Measurements from ENCODE around the gene IL1RN.
"Not testable (repeated sequence)": the region's sequence is repeated elsewhere in the genome, so short reads cannot be mapped to it uniquely, and the experiment has no call there.

IL1RN gene, protein sequence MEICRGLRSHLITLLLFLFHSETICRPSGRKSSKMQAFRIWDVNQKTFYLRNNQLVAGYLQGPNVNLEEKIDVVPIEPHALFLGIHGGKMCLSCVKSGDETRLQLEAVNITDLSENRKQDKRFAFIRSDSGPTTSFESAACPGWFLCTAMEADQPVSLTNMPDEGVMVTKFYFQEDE

DNA sequence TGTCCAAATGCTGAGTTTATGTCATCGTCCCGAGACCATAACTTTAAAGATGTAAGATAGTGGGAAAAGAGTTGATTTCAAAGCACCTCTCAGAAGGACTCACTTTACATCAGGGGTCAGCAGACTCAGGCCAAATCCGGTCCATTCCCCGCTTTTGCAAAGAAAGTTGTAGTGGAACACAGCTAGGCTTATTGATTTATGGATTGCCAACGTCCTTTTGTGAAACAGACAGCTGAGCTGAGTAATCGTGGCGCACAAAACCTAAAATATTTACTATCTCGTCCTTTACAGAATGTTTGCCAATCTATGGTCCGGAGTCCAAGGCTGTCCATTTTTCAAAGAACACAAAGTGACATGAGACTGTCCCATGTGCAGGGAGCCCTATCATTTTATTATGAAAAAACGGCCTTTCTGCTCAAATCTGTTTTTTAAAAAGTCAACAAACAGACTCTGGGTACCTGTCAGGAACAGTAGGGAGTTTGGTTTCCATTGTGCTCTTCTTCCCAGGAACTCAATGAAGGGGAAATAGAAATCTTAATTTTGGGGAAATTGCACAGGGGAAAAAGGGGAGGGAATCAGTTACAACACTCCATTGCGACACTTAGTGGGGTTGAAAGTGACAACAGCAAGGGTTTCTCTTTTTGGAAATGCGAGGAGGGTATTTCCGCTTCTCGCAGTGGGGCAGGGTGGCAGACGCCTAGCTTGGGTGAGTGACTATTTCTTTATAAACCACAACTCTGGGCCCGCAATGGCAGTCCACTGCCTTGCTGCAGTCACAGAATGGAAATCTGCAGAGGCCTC lies at the start of gene IL1RN:
TSS of gene IL1RN (plus strand) at position 754 of the 801 bp plus-strand sequence. CDS start at position 781, 27 bp downstream.
- DNase-seq (ENCODE audit: low read depth), result no peak

DNA sequence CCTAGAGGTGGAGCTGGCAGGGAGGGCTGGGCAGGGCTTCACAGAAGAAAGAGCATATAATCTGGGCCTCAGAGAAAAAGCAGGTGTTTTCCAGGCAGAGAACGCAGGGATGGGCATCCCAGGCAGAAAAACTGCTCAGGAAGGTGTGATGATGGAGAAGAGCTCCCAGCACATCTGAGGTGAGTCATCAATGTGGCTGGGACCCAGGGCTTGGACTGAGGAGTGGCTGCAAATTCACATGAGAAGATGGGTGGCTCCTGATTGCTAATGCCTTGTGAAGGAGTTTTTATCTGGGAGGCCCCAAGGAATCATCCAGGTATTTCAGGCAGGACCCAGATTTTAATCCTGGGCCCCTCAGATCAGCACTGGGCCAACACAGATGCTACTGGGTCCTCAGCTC lies 49.5 kb upstream of the IL1RN start:
- DNase-seq (ENCODE audit: low read depth), result no peak

- DNase-seq (ENCODE audit: low read depth), result no peak
Measured at GRCh38 chr2:113078350-113078839, 49.0 kb upstream of the IL1RN start.

GRCh38 chr2:113079131-113079530 lies 48.3 kb upstream of the IL1RN start:
- no peak for DNase-seq (ENCODE audit: low read depth)

GRCh38 chr2:113080134-113080533 lies 47.3 kb upstream of the IL1RN start:
- DNase-seq (ENCODE audit: low read depth), result no peak

DNA sequence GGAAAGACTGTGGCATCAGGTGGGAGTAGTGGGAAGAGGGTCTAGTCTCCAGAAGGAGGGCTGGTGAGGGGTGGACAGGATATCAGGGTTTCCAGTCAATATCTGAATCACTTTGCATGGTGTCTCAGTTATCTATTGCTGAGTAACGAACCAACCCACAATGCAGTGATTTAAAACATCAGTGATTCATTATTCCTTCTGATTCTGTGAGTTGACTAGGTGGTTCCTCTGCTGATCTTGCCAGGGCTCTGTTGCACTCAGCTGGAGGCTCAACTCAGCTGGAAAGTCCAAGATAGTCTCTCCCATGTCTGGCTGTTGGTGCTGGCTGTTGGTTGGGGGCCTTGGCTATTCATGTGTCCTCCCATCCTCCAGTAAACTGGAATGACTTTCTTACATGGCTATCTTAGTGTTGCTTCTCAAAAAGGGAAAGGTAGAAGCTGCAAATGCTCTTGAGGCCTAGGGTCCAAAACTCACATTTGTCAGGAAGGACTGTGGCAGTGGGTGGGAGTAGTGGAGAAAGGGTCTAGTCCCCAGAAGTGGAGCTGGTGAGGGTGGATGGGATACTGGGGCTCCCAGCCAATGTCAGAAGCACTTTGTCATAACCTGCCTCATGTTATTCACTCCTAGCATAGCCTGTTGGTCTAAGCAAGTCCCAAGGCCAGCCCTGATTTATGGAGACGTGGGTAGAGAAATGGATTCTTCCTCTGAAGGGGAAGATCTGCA lies 45.7 kb upstream of the IL1RN start:
- DNase-seq (ENCODE audit: low read depth), result no peak

GRCh38 chr2:113083296-113083695 lies 44.1 kb upstream of the IL1RN start:
- no peak for DNase-seq (ENCODE audit: low read depth)

- no peak for DNase-seq (ENCODE audit: low read depth)
Measured at GRCh38 chr2:113084249-113085000, 43.0 kb upstream of the IL1RN start.

- DNase-seq (ENCODE audit: low read depth), result no peak
Measured at GRCh38 chr2:113085542-113085941, 41.9 kb upstream of the IL1RN start.

DNA sequence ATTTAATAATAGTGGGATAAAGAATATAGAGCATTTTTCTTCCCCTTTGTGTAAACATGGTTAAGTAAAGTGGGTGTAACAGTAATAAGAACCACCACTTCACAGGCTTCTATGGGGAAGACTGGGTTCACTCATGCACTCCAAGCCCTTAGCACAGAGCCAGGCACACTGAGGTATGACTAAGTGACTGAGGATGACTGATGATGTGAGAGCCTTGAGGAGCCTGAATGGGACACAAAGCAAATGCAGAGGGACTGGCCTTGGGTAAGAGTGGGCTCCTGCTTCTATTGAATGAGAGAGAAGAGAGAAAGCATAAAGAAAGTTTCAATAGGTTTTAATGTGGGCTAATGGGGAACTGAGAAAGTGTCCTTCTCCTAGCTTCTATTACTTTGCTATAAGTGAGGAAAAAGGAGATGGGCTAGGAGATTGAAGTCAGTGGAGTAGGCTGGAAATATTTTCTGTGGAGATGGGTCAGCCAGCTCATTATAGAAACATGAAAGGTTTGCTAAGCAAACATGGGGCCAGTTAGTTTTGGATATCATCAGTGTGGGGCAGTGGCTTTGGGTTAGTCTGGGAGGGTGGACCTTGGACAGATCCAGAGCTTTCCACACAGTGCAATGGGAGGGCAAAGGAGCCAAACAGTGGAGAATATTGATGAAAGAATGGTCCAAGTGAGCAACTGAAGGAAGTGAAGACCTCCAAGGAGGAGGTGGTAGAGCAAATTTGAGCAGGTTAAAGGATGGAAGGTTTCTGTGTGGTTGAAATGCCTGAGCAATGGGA lies 39.0 kb upstream of the IL1RN start:
- no peak for DNase-seq (ENCODE audit: low read depth)

GRCh38 chr2:113089916-113090315 lies 37.5 kb upstream of the IL1RN start:
- DNase-seq (ENCODE audit: low read depth), result no peak

- DNase-seq (ENCODE audit: low read depth), result no peak
Measured at GRCh38 chr2:113091231-113091896, 36.0 kb upstream of the IL1RN start.

DNA sequence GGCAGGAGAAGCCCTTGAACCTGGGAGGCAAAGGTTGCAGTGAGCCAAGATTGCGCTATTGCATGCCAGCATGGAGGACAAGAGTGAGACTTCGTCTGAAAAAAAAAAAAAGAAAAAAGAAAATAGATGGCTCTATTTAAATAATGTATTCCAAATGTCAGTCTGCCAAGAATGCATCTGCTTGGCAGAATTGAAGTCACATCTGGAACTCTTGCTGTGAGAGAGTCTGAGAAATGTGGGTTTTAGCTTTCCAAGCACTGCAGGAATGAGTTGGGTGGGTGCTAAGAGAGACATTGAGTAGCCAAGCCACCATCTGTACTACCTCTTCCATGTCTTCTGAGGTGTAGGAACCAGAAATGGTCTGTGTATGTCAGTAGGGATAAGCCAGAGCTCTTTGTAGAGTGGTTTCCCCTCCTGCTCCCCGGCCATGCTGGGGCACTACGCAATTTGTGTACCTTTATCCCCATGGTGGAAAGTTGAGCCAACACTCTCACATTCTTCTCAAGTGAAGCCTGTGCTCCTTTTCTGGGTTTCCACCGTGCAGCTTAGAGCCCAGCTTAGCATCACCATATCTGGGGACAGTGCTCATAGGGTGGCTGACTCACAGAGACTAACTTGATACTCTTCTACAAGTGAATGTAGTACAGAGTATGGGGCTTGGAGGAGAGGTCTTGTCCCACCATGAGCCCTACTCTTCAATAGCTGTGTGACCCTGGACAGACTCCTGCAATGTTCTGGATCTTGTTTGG lies 34.4 kb upstream of the IL1RN start:
- no peak for DNase-seq (ENCODE audit: low read depth)

GRCh38 chr2:113093613-113093977 lies 33.8 kb upstream of the IL1RN start:
- no peak for DNase-seq (ENCODE audit: low read depth)

GRCh38 chr2:113096306-113096705 lies 31.1 kb upstream of the IL1RN start:
- not testable (repeated sequence) for DNase-seq (ENCODE audit: low read depth)

- not testable (repeated sequence) for DNase-seq (ENCODE audit: low read depth)
Measured at GRCh38 chr2:113096842-113097618, 30.4 kb upstream of the IL1RN start.

- DNase-seq (ENCODE audit: low read depth), result no peak
Measured at GRCh38 chr2:113098041-113098440, 29.4 kb upstream of the IL1RN start.

GRCh38 chr2:113098532-113098931 lies 28.9 kb upstream of the IL1RN start:
- no peak for DNase-seq (ENCODE audit: low read depth)

GRCh38 chr2:113102133-113102532 lies 25.3 kb upstream of the IL1RN start:
- no peak for DNase-seq (ENCODE audit: low read depth)

Measured in stimulated activated CD8-positive, alpha-beta memory T cell treated with anti-CD3 and anti-CD28 coated beads, Interleukin-12 subunit alpha, Interleukin-12 subunit beta, amount 100 ng/mL, for 4 hours (primary cell).